T-cell (primary cell): ENCODE measurements around the gene BBOX1. TPM values are rescaled to one million over a fixed set of nuclear protein-coding genes. Genes with fewer than 3 reads are reported as not detected.

Experiments
- ATAC-seq, 4 experiments: fragments of 200-7000 bp in 3 of 4; fragments of 150-1000 bp in 1 of 4; cut with Tn5 transposase; replicated peaks in 1 of 4; 1 replicate in 3 of 4; 2 replicates in 1 of 4; pipeline ENCODE4 v1.10.0; 2021; ENCODE audit warnings: moderate library complexity in 3 of 4, mild to moderate bottlenecking in 2 of 4, moderate number of reproducible peaks in 1 of 4
- CTCF ChIA-PET, 2 donors: fragments of 300-600 bp; sonication (Branson Sonifier 250); formaldehyde crosslinking; loops; one replicate each; lab custom pipeline; 2022; ENCODE audit warnings: antibody characterized with exemption in 2 of 2; lab: Charles Lee
- POLR2A ChIA-PET, 2 donors: fragments of 300-600 bp; sonication (Branson Sonifier 250); formaldehyde crosslinking; loops; one replicate each; lab custom pipeline; 2022; ENCODE audit warnings: antibody characterized with exemption in 2 of 2; lab: Charles Lee
- DNase-seq, 35 experiments: peaks; one replicate each; pipeline versions ENCODE4 v3.0.0 to v3.0.0-alpha.2; 2013 to 2023
- H3K27ac ChIP-seq: one replicate; pipeline ENCODE4 v1.5.1; 2013; ENCODE audit warnings: low read length
- H3K27me3 ChIP-seq, 2 experiments: replicated peaks in 1 of 2; 1 replicate in 1 of 2; 2 replicates in 1 of 2; pipeline versions ENCODE4 v1.6.1 to v1.7.0; 2013; ENCODE audit warnings: low read length in 1 of 2, mixed read lengths in 1 of 2; ENCODE audit not compliant: control insufficient read depth in 2 of 2, insufficient read depth in 2 of 2; ENCODE audit errors: extremely low read depth in 1 of 2
- H3K36me3 ChIP-seq, 2 donors: 1 replicate in 1 of 2; 2 replicates in 1 of 2; pipeline versions ENCODE4 v1.6.1 to v1.7.0; 2013; ENCODE audit warnings: low read length in 1 of 2; ENCODE audit not compliant: control insufficient read depth in 2 of 2, insufficient read depth in 1 of 2; ENCODE audit errors: extremely low read depth in 1 of 2
- H3K4me1 ChIP-seq, 2 experiments: 1 replicate in 1 of 2; 2 replicates in 1 of 2; pipeline versions ENCODE4 v1.6.1 to v1.7.0; 2013; ENCODE audit warnings: low read length in 2 of 2, mixed read lengths in 1 of 2; ENCODE audit not compliant: insufficient read depth in 2 of 2, control insufficient read depth in 1 of 2; ENCODE audit errors: extremely low read depth in 1 of 2
- H3K4me3 ChIP-seq, 2 donors: 1 replicate in 1 of 2; 2 replicates in 1 of 2; pipeline versions ENCODE4 v1.5.1 to v1.7.0; 2013; ENCODE audit warnings: mild to moderate bottlenecking in 2 of 2, low read length in 1 of 2, moderate library complexity in 1 of 2; ENCODE audit not compliant: control insufficient read depth in 1 of 2; ENCODE audit errors: extremely low read depth in 1 of 2
- H3K9me3 ChIP-seq: 2 replicates; pipeline ENCODE4 v1.7.0; 2013
- H3K27ac Mint-ChIP-seq, 2 donors: one replicate each; pipeline ENCODE4 v1.8.0; 2020 to 2021; ENCODE audit warnings: mild to moderate bottlenecking in 2 of 2, mixed read lengths in 2 of 2
- H3K27me3 Mint-ChIP-seq, 2 donors: one replicate each; pipeline ENCODE4 v1.8.0; 2021 to 2022; ENCODE audit warnings: mixed read lengths in 2 of 2
- H3K36me3 Mint-ChIP-seq: one replicate; pipeline ENCODE4 v1.8.0; 2021; ENCODE audit warnings: mixed read lengths
- H3K4me1 Mint-ChIP-seq, 3 donors: one replicate each; pipeline ENCODE4 v1.8.0; 2020 to 2022; ENCODE audit warnings: mixed read lengths in 3 of 3, mild to moderate bottlenecking in 1 of 3
- H3K4me3 Mint-ChIP-seq, 3 donors: one replicate each; pipeline ENCODE4 v1.8.0; 2020 to 2022; ENCODE audit warnings: mild to moderate bottlenecking in 3 of 3, mixed read lengths in 3 of 3, moderate library complexity in 3 of 3
- H3K9me3 Mint-ChIP-seq, 3 donors: one replicate each; pipeline ENCODE4 v1.8.0; 2020 to 2022; ENCODE audit warnings: mixed read lengths in 3 of 3
- WGBS: methylation state at CpG from one replicate; pipeline ENCODE4 v1.1.5; 2013; ENCODE audit warnings: missing lambda C conversion rate; ENCODE audit not compliant: insufficient coverage; 5-methylcytosine and 5-hydroxymethylcytosine counted together
- total RNA-seq, 35 experiments: library from RNA in 6 of 35; stranded (reverse) in 6 of 35; fragments of 120-200 nt in 1 of 35; gene quantifications; one replicate each; pipeline versions ENCODE4 v1.2.1 to v1.2.4 and lab custom pipeline; 2013 to 2026

The BBOX1 gene
- total RNA-seq, 5 donors from 2014 or later (not counting 1 experiment from before 2014, with no cell fraction given): not detected

DNA sequence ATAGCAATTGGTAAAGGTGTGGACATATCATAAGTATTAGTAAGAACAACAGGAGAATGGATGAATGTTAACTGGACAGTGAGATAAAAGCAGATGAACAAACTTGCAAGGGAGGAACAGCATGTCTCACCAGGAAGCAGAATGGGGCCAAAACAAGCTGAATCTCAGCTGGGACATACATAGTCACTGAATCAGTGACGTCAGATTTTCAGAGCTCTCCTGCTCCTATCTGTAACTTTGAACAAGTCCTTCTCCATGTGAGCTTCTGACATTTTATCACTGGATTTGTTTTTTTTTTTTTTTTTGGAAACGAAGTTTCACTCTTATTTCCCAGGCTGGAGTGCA lies 118.7 kb downstream of the BBOX1 start:
- CTCF ChIA-PET: interaction anchor here (0.6 to 0.9 kb wide), 4 partner anchors 9 to 413 kb away, joined by 3 to 7 read pairs (median 4); no protein-coding TSS in a partner anchor
- H3K4me3 Mint-ChIP-seq: no peak overlapping the region
- DNase-seq (no peak), ATAC-seq (no peak)
- WGBS: no CpG with 5 or more reads among the region's 2 CpGs
- H3K27me3 ChIP-seq: no peaks in the 10 kb centered on the region
- no peaks in the 10 kb centered on the region for H3K4me1 Mint-ChIP-seq
- no peaks in the 10 kb centered on the region for H3K36me3 Mint-ChIP-seq
- H3K27ac ChIP-seq: no peak overlapping the region
- H3K4me1 ChIP-seq: no peaks in the 10 kb centered on the region
- no peak overlapping the region for H3K27ac Mint-ChIP-seq
- H3K9me3 Mint-ChIP-seq: no peaks in the 10 kb centered on the region
- H3K4me3 ChIP-seq: no peak overlapping the region
- POLR2A ChIA-PET: interaction anchor here in 1 of 2 donors (0.8 kb wide), 1 partner anchor 13 kb away, joined by 3 read pairs; no protein-coding TSS in a partner anchor
- H3K36me3 ChIP-seq: no peaks in the 10 kb centered on the region
- no peaks in the 10 kb centered on the region for H3K9me3 ChIP-seq
- H3K27me3 Mint-ChIP-seq: peaks cover 0 to 22% of the 10 kb centered on the region in 2 donors

DNA sequence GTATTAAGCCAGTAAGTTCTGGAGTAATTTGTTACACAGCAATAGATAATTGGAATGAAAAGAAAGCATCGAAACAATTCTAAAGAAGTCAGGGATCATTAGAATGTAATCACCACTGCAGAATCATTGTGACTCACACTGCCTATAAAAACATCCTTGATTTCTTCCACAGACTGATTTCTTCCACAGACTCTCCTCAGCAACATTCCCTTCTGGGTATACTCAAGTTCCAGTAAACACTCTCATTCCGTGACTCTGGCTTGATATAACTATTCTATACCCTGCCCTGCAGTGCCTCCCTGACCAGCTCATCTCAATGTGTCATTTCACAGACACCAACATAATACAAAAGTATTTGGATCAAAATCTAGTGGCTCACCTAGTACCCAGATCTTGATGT lies 120.5 kb downstream of the BBOX1 start:
- Mint-ChIP-seq H3K9me3 (no peaks in the 10 kb centered on the region), H3K36me3 (no peaks in the 10 kb centered on the region), H3K4me3 (no peak overlapping the region), H3K27ac (no peak overlapping the region), H3K4me1 (no peaks in the 10 kb centered on the region), H3K27me3 (peaks cover 0 to 26% of the 10 kb centered on the region in 2 donors)
- ChIA-PET CTCF (no interaction called here), POLR2A (no interaction called here)
- Histone ChIP-seq H3K36me3 (no peaks in the 10 kb centered on the region), H3K27ac (no peak overlapping the region), H3K9me3 (no peaks in the 10 kb centered on the region), H3K27me3 (no peaks in the 10 kb centered on the region), H3K4me3 (no peak overlapping the region), H3K4me1 (no peaks in the 10 kb centered on the region)
- ATAC-seq (no peak), DNase-seq (no peak)
- 22% methylated on average over 1 of the region's 2 CpGs for WGBS

DNA sequence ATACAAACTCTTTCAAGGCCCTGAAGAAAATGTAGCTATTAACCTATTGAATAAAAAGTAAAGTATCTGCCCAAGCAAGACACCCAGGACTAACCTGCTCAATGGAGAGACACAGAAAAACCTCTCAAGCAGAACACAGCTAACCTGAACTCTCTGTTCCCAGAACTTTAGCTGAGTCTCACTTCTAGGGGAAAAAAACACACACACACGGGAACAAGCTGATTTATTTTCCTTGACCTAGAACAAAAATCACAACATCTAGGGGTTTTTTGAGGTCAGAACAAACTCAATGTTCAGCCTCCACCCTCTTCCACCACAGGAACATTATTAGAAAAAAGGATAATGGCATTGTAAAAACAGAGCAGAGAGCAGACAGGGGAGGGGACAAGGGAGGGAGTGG lies 121.6 kb downstream of the BBOX1 start:
- Histone ChIP-seq H3K36me3 (no peaks in the 10 kb centered on the region), H3K9me3 (no peaks in the 10 kb centered on the region), H3K4me1 (no peaks in the 10 kb centered on the region), H3K27me3 (no peaks in the 10 kb centered on the region), H3K4me3 (no peak overlapping the region), H3K27ac (no peak overlapping the region)
- ATAC-seq (no peak), DNase-seq (no peak)
- Mint-ChIP-seq H3K36me3 (no peaks in the 10 kb centered on the region), H3K27me3 (peaks cover 0 to 26% of the 10 kb centered on the region in 2 donors), H3K4me1 (no peaks in the 10 kb centered on the region), H3K9me3 (no peaks in the 10 kb centered on the region), H3K27ac (no peak overlapping the region), H3K4me3 (no peak overlapping the region)
- ChIA-PET POLR2A (no interaction called here), CTCF (no interaction called here)
- WGBS: no CpG with 5 or more reads among the region's 1 CpG

DNA sequence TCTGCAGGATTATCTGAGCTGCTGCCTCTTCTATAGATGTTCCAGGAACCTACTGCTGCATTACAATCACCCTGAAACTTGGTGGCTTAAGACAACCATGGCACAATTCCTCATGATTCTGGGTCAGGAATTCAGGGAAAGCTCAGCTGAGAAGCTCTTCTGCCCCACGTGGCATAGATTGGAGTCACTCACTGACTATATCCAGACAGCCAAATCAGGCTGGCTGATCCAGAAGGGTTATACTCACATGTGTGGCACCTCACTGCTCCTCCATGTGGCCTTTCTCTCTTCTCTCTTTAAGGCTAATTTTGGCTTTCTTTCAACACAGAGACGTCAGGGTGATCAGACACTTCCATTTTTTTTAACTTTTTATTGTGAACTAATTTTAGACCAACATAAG lies 125.5 kb downstream of the BBOX1 start:
- no peak for ATAC-seq
- ChIA-PET POLR2A (no interaction called here), CTCF (no interaction called here)
- Mint-ChIP-seq H3K4me1 (no peaks in the 10 kb centered on the region), H3K9me3 (no peaks in the 10 kb centered on the region), H3K4me3 (no peak overlapping the region), H3K27me3 (peaks cover 0 to 5% of the 10 kb centered on the region in 2 donors), H3K27ac (no peak overlapping the region), H3K36me3 (no peaks in the 10 kb centered on the region)
- no peaks in the 10 kb centered on the region for H3K36me3 ChIP-seq
- no peaks in the 10 kb centered on the region for H3K27me3 ChIP-seq
- no peak for DNase-seq
- no peak overlapping the region for H3K27ac ChIP-seq
- H3K4me3 ChIP-seq: no peak overlapping the region
- 13% methylated on average over 1 of the region's 2 CpGs for WGBS
- no peaks in the 10 kb centered on the region for H3K4me1 ChIP-seq
- no peaks in the 10 kb centered on the region for H3K9me3 ChIP-seq

DNA sequence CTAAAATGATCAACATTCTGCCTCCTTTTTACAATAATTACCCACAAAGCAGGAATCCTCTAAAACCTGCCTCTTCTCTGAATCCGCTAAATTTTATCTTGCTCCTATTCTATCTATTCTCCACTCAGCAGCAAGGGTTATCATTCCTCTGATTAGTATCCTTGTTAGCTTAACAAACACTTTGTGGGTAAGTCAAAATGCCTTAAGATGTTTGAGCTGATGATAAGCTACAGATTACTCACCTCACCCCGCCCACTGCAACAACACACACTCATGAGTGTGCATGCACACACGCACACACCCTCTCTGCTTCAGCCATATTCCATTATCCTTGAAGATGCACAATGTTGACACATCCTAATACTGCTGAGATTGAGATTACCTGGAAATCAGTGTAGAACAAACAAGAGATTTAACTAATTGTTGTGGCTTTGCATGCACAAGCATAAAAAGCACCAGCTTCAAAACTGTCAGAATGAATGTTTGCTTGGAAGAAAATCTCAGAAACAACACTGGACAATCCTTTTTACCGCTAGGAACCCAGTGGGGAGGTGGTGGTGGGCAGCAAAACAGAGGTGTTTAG lies 130.9 kb downstream of the BBOX1 start:
- no peak for ATAC-seq
- DNase-seq: no peak
- Histone ChIP-seq H3K27me3 (peaks cover 0 to 4% of the 10 kb centered on the region in 2 experiments), H3K4me3 (no peak overlapping the region), H3K27ac (no peak overlapping the region), H3K9me3 (no peaks in the 10 kb centered on the region), H3K36me3 (no peaks in the 10 kb centered on the region), H3K4me1 (no peaks in the 10 kb centered on the region)
- ChIA-PET POLR2A (interaction anchor here in 1 of 2 donors (0.6 kb wide), 1 partner anchor 12 kb away, joined by 3 read pairs; no protein-coding TSS in a partner anchor), CTCF (no interaction called here)
- H3K9me3 Mint-ChIP-seq: no peaks in the 10 kb centered on the region
- no CpG with 5 or more reads among the region's 4 CpGs for WGBS
- H3K27ac Mint-ChIP-seq: no peak overlapping the region
- peaks cover 3 to 10% of the 10 kb centered on the region in 2 donors for H3K27me3 Mint-ChIP-seq
- no peak overlapping the region for H3K4me3 Mint-ChIP-seq
- H3K36me3 Mint-ChIP-seq: no peaks in the 10 kb centered on the region
- H3K4me1 Mint-ChIP-seq: no peaks in the 10 kb centered on the region

DNA sequence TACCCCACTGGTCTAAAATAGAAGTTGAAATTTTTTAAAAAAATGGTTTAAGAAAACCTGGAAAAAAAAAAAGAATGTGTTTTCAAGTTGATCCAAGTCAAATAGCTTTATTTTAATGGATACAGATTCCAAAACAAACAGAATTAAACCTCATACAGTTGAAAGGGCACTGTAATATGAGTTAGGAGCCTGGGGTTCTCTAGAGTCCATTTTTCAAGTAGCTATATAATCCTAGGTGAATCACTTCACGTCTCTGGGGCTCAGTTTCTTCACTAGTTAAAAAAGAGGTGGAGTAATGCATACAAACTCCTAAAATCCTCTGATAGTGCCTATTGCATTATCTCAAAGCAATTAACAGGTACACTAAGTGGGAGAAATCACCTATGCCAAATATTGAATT lies 132.9 kb downstream of the BBOX1 start:
- Histone ChIP-seq H3K4me1 (no peaks in the 10 kb centered on the region), H3K4me3 (no peak overlapping the region), H3K9me3 (no peaks in the 10 kb centered on the region), H3K27me3 (peaks cover 0 to 4% of the 10 kb centered on the region in 2 experiments), H3K27ac (no peak overlapping the region), H3K36me3 (no peaks in the 10 kb centered on the region)
- Mint-ChIP-seq H3K4me3 (no peak overlapping the region), H3K4me1 (no peaks in the 10 kb centered on the region), H3K9me3 (no peaks in the 10 kb centered on the region), H3K27me3 (peaks cover 3 to 15% of the 10 kb centered on the region in 2 donors), H3K27ac (no peak overlapping the region), H3K36me3 (no peaks in the 10 kb centered on the region)
- no CpG with 5 or more reads among the region's 1 CpG for WGBS
- no peak for ATAC-seq
- DNase-seq: no peak
- ChIA-PET CTCF (interaction anchor here in 1 of 2 donors (0.6 kb wide), 1 partner anchor 345 kb away, joined by 3 read pairs; no protein-coding TSS in a partner anchor), POLR2A (no interaction called here)
